NCI-H1105 treated with DMSO at 0.1 percent for 48 hours (cell line): ENCODE results near the gene PRKN.
"Not testable (repeated sequence)": the region's sequence is repeated elsewhere in the genome, so short reads cannot be mapped to it uniquely, and the experiment has no call there.

ENCODE experiments used
- DNase-seq: peaks from one replicate; lab custom pipeline; 2025; lab: John Stamatoyannopoulos, UW

The PRKN gene

DNA sequence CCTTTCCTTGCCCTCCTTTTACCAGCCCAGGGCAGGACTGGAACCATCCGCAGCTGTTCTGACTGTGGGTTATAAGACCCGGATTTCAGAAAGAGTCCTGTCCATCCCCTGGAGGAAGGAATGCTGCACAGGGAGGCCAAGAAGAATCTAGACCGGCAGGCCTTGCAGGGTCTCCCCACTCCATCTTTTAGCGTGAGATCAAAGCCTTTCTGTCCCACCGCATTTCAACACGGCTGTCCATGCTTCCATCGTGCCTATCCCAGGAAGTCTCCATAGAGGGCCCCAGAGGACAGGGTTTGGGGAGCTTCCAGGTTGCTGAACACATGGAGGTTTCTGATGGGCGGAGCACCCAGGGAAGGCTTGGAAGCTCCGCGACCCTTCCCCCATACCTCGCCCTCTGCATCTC is 1374.4 kb downstream of the PRKN start:
- no peak for DNase-seq

DNA sequence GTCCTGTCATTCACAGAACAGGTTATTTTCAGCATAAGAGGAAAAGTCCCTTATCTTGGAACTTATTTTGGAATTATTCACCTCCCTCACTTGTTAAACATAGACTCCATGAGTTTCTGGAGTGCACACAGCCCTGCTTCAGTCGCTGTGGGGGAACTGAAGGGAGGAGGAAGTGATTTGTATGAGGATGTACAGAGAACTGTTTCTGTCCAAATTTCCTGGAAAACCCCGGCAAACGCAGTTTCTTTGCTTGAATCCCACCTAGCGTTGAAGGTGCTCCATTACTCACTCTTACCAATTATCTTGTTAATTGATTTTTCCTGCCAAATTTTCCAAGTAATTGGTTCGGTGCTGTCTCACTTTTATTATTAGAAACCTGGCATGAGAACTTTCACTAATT is 1375.7 kb downstream of the PRKN start:
- DNase-seq, result no peak

DNA sequence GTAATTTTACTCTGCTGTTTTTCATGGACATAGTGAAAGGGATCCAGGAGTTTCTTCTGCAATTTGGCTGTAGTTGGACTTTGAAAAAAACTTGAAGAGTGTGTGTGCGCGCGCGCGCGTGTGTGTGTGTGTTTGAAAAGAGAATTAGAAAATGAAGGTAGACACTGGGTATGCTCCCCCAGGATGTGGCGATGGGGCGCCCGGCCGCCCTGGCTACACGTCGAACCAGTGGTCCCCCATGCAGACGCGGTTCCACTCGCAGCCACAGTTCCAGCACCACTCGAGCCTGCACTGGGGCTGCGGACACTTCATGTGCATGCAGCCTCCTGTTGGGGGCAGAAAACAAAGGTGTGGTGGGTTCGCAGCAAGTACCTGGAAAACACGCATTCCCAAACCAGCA is 1377.7 kb downstream of the PRKN start:
- no peak for DNase-seq

DNA sequence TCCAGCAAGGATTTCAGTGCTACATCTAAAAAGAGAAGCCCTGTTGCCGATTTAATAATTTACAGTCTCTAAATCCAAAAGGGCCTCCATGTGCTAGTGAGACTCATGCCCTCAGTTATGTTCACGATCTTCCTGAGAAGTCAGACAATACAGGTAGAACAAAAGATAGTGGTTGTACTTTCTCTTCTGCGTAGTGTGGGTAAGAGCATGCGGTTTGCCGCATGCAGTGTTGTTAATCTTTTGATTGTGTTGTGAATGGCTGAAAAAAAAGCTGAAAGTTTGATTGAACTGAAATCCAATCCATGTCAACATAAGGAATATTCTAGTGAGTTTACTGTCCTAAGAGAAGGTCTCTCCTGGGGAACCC is 1379.0 kb downstream of the PRKN start:
- no peak for DNase-seq

DNA sequence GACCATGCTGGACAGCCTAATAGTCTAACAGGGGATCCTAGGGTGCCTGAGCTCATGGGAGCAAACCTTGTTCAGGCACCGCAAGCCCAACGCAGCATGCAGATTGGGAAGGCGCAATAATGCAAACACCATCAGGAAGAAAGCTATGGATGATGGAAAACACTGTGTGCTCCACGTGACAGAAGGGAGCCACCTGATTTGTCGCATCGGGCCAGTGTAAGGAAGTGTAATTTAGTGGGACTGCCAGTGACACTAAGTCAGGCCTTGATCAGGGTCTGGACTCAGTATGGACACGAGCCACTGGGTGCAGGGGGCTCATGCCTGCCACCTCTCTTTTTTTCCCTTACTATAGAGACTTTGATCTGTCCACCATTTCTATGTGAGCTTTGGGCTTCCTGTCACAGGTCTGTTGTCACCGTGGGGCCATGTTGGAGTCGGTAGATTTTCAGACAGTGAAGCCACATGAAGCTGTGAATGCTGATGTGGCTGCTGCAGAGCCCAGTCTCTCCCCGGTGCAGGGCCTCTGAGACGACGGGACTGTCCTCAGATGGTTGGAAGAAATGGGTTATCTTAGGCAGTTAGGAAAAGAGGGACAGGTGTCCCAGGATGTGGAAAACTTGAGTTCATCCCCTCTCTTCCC is 1379.5 kb downstream of the PRKN start:
- DNase-seq, result no peak

DNA sequence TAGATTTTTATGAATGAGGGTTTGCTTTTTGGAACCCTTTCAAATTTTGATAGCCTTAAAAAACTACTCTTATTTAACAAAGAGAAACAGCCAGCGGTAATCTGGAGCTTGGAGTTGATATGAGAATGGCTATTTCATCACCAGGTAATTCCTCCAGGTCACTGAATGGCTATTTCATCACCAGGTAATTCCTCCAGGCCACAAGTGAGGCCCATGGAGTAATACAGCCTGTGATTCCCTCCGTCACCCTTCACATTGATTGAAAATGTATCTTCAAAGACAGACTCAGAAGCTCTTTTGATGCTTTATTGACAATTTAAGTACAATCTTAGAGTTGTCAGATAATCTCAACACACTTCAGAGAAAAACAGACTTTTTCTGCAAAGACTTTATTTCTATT is 1380.4 kb downstream of the PRKN start:
- DNase-seq, result no peak

DNA sequence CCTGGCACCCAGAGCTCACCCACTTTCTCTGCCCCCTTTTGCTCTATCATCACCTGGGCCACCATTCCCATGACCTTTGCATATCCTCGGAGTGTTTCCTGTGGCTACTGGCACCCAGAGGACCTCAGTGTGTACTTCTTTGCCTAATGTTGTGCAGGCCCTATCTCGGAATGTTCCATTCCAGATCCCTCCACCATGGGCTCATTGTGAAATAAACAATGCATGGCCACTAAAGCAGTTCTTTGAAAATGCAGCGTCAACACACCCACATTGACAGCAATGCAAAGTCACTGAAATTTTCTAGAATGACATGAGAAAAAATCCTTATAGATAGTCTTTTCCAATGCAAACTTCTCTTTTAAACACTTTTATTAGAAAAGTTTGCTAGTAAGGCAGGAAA is 1380.8 kb downstream of the PRKN start:
- no peak for DNase-seq

DNA sequence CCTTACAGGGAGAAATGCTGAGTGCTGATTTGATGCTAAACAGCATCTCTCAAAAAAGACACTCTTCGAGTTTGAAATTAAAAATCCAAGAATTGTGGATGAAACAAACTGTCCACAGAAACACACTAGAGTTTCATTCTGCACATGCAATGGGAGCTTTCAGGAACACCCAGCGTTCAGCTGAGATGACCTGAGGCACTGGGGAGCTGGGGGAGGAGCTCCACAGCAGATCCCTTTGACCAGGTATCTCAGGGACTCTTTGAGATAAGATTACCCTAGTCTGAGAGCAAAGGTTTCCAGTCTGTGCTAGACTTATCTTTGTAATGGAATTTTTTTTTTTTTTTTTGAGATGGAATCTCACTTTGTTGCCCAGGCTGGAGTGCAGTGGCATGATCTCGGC is 1382.9 kb downstream of the PRKN start:
- DNase-seq, result no peak

DNA sequence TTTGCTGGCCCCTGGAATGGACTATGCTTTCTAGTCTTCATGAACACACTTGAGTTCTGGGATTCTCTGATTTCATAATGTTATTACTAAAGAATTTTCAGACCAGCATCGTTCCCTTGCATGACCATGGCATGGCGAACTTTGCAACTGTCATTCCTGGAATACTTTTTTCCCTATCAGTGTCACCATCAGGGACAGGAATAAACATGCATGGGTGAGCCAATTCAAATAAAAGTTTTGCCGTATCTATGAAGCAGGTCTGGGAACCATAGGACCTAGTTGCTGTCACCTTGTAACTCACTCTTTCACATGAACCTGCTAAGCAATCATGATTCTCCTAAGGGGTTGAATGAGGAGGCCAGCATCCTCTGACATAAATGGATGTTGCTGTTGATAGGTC is 1385.5 kb downstream of the PRKN start:
- no peak for DNase-seq

DNA sequence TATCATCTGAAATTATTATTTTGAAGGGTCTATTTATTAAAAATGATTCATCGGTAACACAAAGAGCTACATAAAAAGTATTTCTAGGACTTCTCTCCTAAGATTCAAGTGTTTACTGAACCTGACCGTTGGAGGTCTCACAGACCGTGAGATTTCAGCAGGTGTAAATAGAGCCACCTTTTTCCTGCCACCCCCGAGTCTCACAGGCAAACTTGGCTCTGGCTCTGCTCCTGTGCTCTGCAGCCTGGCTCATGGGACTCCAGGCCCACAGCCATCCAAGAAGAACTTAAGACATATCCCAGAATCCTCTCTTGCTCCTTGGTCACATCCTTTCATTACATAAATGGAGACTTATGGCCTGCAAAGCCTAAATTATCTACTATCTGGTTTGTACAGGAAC is 1385.9 kb downstream of the PRKN start:
- DNase-seq, result peak; percentile 27

DNA sequence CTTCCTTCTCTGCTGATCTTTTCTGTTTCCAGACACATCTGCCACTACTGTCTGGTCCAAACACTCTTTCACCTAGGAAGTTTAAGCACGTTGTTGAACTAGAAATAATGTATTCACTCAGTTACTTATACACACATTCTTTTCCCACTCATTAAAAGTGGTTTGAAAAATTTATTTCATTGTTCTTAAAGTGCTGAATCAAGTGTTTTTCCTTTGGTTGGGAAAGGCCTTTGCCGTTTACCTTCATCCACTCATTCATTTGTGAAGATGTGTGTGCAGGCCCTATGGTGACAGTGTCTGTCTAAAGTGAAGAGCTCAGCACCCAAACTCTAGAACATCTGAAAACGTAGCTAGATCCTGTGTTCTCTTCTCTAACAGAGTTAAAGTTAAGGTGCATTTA is 1389.6 kb downstream of the PRKN start:
- no peak for DNase-seq

DNA sequence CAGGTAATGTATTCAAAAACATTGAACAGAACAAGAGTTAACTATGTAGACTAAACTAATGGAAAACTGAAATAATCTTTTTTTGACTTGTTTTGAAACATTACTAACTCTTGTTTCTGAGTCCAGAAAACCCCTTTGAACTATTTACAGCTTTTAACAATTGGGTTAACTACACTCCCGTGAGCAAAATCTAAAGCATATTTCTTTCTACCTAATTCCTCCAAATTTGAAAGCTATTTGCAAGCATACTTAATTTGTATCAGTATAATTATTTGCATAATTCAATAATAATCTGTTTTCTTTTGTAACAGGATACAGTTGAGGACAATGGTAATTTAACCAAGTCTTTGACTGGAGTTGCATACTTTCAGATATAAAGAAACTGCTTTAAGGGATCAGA is 1391.1 kb downstream of the PRKN start:
- no peak for DNase-seq

DNA sequence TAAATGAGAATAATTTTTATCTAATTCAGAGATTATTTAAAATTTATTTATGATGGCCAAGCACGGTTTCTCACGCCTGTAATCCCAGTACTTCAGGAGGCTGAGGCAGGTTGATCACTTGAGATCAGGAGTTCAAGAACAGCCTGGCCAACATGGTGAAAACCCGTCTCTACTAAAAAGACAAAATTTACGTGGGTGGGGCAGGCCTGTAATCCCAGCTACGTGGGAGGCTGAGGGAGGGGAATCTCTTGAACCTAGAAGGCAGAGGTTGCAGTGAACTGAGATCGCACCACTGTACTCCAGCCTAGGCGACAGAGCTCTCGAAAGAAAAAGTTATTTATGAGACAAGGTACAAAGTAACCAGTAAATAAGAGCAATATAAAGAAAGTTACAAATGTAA is 1394.2 kb downstream of the PRKN start:
- DNase-seq, result no peak

DNA sequence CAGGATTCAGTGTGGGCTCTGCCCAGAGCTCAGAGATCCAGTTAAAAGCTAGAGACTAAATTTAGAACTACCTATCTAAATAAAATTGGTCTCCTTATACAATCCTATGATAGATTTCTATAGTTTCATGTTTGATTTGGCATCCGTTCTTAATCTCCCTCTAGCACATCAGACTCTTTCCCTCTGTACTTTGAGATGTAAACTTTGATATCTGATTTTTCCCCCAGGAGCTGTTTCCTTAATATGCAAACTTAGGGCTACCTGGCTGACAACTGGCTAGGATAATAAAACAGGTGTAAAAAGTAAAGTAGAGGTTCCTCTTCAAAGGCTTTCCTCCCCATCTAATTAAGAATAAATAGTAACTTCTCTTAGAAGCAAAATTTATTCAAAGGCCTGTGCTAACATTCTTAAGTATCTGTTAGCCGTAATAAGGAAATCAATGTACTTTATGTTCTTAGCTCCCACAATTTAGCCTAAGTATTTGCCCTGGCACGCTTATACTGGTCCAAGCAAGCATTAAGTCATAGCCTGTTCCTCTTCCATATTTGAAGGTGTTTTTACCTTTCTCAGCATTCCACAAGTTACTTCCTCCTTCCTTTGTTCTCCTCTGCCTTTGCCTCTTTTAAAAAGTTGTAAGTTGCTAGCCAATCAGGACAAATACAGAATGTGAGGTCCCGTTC is 1396.0 kb downstream of the PRKN start:
- not testable (repeated sequence) for DNase-seq

DNA sequence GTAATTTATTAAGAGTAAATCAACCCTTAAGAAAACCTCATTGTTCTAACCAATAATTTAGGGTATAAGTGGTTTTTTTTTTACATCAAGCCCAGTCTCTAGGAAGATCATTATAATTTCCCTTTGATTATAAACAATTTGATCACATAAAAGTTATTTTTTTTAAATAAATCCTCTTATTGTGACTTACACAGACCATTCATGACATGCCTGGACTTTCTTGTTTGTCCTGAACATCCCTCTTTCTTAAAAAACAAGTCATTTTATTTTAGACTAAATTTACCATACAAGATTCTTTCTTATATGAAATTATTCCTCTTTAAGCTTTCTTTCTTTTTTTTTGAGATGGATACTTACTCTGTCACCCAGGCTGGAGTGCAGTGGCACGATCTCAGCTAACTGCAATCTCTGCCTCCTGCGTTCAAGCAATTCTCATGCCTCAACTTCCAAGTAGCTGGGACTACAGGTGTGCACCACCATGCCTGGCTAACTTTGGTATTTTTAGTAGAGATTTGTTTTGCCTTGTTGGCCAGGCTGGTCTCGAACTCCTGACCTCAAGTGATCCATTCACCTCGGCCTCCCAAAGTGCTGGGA is 1400.1 kb downstream of the PRKN start:
- DNase-seq, result no peak

DNA sequence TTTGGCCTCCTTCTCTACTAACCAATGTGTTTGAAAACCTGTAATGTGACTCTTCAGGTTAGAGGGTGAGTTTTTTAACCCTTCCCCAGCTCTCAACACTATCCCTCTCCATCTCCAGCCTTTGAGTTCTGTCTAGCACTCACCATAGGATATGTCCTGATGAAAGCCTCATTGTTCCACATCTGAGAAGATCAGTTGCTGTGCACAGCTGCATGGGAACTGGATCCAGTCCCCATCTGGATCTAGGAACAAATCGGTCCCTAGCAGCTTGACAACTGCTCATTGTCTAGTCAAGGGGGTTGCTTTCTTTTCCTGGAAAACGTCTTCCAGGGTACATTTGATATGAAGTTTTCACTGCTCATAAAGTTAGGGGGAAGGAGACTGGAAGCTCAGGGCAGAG is 1408.3 kb downstream of the PRKN start:
- DNase-seq, result no peak

DNA sequence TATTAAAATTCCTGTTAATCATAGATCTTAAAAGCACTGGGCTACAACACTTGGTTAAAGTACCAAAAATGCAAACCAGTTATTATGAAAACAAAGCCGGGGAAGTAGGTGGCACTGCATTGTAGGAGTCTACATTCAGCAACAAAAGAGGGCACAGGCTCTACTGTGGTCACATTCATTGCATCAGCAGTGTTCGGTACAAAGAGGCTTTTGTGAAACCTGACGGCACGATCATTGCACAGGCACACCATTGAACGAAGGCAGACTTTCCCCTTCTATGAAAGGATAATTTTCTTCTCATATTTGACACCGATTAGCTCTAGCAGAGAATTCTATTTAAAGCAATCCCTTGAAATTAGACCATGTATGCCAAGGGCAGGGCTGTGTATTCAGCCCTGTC is 1409.1 kb downstream of the PRKN start:
- DNase-seq, result no peak

DNA sequence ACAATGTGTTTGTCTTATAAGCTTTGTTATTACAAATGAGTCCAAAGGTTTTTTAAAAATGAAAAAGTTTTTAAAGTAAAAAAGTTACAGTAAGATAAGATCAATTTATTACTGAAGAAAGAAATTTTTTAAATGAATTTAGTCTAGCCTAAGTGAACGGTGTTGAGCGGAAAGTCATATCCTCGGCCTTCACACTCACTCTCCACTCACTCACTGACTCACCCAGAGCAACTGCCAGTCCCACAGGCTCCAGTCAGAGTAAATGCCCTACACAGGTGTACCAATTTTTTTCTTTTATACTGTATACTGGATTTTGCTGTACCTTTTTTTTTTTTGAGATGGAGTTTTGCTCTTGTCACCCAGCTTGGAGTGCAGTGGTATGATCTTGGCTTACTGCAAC is 1411.0 kb downstream of the PRKN start:
- DNase-seq, result no peak

DNA sequence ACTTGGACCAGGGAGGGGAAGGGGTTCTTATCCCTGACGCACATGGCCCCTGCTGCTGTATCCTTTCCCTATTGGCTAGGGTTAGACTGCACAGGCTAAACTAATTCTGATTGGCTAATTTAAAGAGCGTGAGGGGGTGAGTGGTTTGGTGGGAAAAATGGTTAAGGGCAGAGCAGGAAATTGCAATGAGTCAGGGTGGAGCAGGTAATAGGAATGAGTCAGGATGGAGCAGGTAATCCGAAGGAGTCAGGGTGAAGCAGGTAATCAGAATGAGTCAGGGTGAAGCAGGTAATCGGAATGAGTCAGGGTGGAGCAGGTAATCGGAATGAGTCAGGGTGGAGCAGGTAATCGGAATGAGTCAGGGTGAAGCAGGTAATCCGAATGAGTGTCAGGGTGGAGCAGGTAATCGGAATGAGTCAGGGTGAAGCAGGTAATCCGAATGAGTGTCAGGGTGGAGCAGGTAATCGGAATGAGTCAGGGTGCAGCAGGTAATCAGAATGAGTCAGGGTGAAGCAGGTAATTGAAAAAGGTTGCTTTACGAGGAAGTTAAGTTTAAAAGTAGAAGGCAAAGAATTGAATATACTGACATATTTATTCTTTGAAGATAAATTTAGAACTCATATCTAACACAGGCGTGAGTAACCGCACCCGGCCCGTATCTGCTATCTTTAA is 1412.2 kb downstream of the PRKN start:
- not testable (repeated sequence) for DNase-seq

DNA sequence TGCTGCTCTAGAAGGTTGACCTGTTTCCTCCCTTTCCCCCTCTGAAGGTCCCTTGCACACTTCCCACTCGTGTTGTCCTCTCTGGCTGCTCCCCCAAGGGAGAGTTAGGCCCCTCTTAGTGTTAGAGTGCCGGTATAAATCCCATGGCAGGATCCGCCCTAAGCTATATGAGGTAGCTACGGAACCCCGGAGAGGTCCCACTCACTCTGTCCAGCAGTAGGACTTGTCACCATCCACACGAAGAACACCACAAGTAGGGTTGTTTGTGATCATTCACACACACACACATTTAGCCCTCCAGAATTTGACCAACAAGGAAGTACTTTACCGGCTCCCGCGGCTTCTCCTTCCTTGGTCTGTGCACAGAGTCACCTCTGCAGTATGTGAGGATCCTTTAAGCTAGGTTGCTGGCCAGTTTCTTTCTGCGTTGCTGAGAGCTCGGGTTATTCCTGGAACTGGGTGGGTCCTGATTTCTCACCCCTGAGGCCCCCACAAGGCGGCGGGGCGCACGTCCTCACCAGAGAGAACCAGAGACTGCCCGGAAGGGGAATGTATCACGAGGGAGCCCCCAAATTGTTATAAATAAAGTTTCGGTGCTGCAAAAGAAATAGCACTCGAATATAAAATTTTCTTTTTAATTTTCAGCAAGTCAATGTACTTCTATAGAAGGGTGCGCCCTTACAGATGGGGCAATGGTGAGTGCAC is 1412.9 kb downstream of the PRKN start:
- not testable (repeated sequence) for DNase-seq

DNA sequence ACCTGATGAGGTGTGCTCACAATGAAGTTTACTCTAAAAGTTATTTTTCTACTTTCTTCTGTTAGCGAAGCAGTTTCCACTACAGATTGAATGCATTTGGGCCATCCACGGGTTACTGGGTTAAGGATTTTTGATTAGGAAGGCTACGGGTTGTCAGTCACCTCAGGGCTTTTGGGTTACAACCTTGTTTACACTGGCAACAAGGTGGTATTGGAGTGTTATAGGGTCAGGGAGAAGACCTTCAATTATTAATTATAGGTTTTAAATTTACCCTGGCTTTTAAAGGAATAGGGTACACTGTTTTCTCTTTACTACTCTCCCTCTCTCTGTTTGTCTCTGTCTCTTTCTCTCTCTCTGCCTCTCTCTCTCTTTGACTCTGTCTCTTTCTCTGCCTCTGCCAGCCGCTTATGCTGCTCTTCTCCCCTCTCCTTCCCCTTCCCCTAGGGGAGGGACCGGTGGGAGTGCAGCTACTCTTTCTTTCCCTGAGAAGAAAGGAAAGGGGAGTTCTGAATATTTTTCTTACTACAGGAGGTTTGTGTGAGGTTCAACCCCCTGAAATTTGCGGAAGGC is 1413.5 kb downstream of the PRKN start:
- DNase-seq, result no peak

DNA sequence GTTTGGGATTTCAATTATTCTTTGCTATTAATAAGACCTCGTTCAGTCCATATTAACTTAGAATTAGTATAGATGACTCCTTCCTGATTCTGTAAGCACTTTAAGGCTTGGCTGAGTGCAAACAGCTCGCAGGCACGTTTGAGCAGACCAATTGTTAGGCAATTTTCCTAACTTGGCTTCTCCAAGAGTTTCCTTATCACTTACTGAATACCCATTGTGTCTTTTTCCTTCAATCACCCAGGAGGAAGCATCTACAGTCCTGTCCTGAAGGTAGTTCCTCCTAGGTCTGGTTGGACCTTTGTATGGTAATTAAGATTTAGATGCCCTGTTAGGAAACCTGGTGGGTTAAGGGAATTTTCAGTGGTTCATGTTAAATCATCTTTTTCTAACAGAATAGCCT is 1414.1 kb downstream of the PRKN start:
- not testable (repeated sequence) for DNase-seq
